Gastrocnemius medialis (tissue), 4 donors: ENCODE results near the gene SPSB1. TPM values are rescaled to one million over a fixed set of nuclear protein-coding genes. Genes with fewer than 3 reads are reported as not detected.

ENCODE experiments used
- ATAC-seq, 2 donors: fragments of 150-250 bp; one replicate each; pipeline ENCODE4 v1.9.1; 2016
- DNase-seq, 2 donors: peaks; one replicate each; pipeline ENCODE4 v3.0.0-alpha.2; 2019
- H3K27ac ChIP-seq, 4 donors: fragments of 200-600 bp; sonication (generic); 1 replicate in 1 of 4; 2 replicates in 3 of 4; pipeline ENCODE4 v1.5.1; 2016 to 2018; ENCODE audit warnings: mild to moderate bottlenecking in 2 of 4, moderate library complexity in 1 of 4
- H3K27me3 ChIP-seq, 3 donors: fragments of 200-600 bp; sonication (generic) in 2 of 3; 1 replicate in 1 of 3; 2 replicates in 2 of 3; pipeline versions ENCODE4 v1.5.1 to v1.6.0; 2016 to 2019; ENCODE audit warnings: mild to moderate bottlenecking in 1 of 3, moderate library complexity in 1 of 3
- H3K36me3 ChIP-seq, 2 donors: fragments of 200-600 bp; sonication (generic) in 1 of 2; one replicate each; pipeline ENCODE4 v1.5.1; 2017 to 2018
- H3K4me1 ChIP-seq, 2 donors: fragments of 200-600 bp; sonication (generic) in 1 of 2; one replicate each; pipeline ENCODE4 v1.5.1; 2016 to 2017; ENCODE audit warnings: mild to moderate bottlenecking in 2 of 2
- H3K4me3 ChIP-seq, 4 donors: fragments of 200-600 bp; sonication (generic) in 3 of 4; 1 replicate in 1 of 4; 2 replicates in 3 of 4; pipeline ENCODE4 v1.5.1; 2016 to 2019; ENCODE audit warnings: mild to moderate bottlenecking in 2 of 4
- H3K9me3 ChIP-seq, 3 donors: fragments of 200-600 bp; sonication (generic) in 2 of 3; 1 replicate in 1 of 3; 2 replicates in 2 of 3; pipeline ENCODE4 v1.5.1; 2016 to 2019
- POLR2A ChIP-seq, 2 donors: fragments of 450-650 bp; IDR thresholded peaks; one replicate each; pipeline ENCODE4 v1.6.1; 2017; ENCODE audit warnings: antibody characterized with exemption in 2 of 2, mild to moderate bottlenecking in 2 of 2, moderate library complexity in 2 of 2
- in situ Hi-C, 4 donors: fragments of 200-750 bp; cut with MboI; loops; one replicate each; pipeline versions ENCODE4 v1.15.0 to v1.8.0; 2017; ENCODE audit warnings: low sequenced_read_pairs in 4 of 4
- intact Hi-C: fragments of 100-400 bp; cut with DNase I; formaldehyde crosslinking; loops from one replicate; pipeline ENCODE4 v1.15.1; 2023; ENCODE audit warnings: low total_unique reads
- total RNA-seq, 4 donors: library from RNA; depleted of rRNA; stranded (reverse); fragments of >200 nt; gene quantifications; one replicate each; pipeline versions ENCODE4 v1.1.0 to v1.2.3, GENCODE V29; 2016
- TF ChIP-seq, protein P1 (sequence below), 5 experiments: fragments of 450-650 bp in 3 of 5; fragments of 200-600 bp in 2 of 5; sonication (generic) in 2 of 5; IDR thresholded peaks in 4 of 5; conservative IDR thresholded peaks in 1 of 5; 1 replicate in 4 of 5; 2 replicates in 1 of 5; pipeline ENCODE4 v1.5.1; 2016 to 2019; ENCODE audit warnings: antibody characterized with exemption in 5 of 5, mild to moderate bottlenecking in 3 of 5, moderate library complexity in 3 of 5

SPSB1 gene
- total RNA-seq, 4 donors from 2014 or later, result 40.4 to 161 (median 56.6) TPM

DNA sequence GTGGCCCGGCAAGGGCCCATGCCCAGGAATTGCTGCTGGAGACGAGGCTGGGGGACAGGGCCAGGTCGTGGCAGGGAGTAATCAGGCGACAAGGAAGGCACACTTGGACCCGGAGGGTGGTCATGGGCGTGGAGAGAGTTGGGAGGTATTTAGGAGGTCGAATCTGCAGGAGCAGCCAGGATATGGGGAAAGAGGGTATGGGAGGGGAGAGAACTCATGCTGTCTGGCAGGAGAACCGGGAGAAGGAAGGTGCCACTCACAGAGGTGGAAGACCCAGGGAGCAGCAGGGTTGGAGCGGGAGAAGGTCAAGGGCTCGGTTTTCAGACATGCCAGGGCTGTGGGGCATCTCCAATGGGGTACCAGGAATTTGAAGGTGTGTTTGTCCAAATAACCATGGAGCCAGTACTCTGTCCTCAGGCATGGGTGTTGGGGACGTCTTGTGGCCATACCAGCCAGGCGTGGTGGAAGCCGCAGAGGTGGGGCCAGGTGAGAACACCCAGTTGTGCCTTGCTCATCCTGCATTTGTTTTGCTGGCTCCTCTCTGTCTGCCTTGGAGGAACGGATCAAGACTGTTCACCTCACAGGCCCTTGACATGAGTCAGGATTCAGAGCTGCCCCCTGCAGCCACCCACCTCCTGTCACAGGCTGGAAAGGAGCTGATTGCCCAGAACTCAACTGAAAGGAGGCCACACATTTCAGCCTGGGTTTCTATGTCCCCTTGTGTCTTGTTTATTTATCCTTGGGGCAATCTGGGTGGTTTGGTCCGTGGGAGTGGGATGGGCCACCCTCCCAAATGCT, 111.6 kb downstream of the SPSB1 start:
- Histone ChIP-seq H3K4me1 (peaks cover 27 to 30% of the 10 kb centered on the region in 2 donors), H3K27ac (no peak overlapping the region), H3K9me3 (no peaks in the 10 kb centered on the region), H3K4me3 (no peak overlapping the region), H3K36me3 (no peaks in the 10 kb centered on the region), H3K27me3 (no peaks in the 10 kb centered on the region)
- ATAC-seq (no peak), DNase-seq (no peak)
- TF ChIP-seq, protein P1, sequence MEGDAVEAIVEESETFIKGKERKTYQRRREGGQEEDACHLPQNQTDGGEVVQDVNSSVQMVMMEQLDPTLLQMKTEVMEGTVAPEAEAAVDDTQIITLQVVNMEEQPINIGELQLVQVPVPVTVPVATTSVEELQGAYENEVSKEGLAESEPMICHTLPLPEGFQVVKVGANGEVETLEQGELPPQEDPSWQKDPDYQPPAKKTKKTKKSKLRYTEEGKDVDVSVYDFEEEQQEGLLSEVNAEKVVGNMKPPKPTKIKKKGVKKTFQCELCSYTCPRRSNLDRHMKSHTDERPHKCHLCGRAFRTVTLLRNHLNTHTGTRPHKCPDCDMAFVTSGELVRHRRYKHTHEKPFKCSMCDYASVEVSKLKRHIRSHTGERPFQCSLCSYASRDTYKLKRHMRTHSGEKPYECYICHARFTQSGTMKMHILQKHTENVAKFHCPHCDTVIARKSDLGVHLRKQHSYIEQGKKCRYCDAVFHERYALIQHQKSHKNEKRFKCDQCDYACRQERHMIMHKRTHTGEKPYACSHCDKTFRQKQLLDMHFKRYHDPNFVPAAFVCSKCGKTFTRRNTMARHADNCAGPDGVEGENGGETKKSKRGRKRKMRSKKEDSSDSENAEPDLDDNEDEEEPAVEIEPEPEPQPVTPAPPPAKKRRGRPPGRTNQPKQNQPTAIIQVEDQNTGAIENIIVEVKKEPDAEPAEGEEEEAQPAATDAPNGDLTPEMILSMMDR (IDR thresholded peaks at IDR 0.05 in 4 of 5, conservative IDR thresholded peaks at IDR 0.05 in 1 of 5), result no peak
- no peak for TF ChIP-seq POLR2A (IDR thresholded peaks at IDR 0.05)
- in situ Hi-C loops, result no loop called here
- intact Hi-C loops, result no loop called here

DNA sequence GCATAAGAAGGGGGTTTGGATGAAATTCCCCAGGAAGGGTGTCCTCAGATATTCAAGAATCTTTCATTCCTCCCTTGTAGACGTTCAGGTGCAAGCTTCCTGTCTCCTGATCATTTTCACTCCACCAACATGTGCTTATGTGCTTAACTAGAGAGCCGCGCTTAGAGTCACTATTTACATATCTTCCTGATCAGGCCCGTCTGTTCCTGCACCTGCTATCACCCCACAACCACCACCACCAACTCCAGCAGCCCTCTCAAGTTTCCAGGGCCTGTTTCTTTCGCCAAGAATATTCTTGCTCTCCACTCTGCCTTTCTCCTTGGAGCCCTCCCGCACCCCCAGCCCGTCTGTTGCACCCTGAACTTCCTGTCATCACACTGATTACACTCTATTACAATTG, 113.4 kb downstream of the SPSB1 start:
- no peaks in the 10 kb centered on the region for H3K9me3 ChIP-seq
- in situ Hi-C loops (no loop called here), intact Hi-C loops (no loop called here)
- H3K27ac ChIP-seq, result peak overlapping the region in 1 of 4 donors; percentile 51
- H3K27me3 ChIP-seq, result no peaks in the 10 kb centered on the region
- DNase-seq (no peak), ATAC-seq (peak; percentile 47 to 62)
- no peak overlapping the region for H3K4me3 ChIP-seq
- H3K36me3 ChIP-seq, result no peaks in the 10 kb centered on the region
- TF ChIP-seq POLR2A (IDR thresholded peaks at IDR 0.05), result no peak
- TF ChIP-seq, protein P1 (IDR thresholded peaks at IDR 0.05 in 4 of 5, conservative IDR thresholded peaks at IDR 0.05 in 1 of 5), result no peak
- H3K4me1 ChIP-seq, result peaks cover 11 to 12% of the 10 kb centered on the region in 2 donors

DNA sequence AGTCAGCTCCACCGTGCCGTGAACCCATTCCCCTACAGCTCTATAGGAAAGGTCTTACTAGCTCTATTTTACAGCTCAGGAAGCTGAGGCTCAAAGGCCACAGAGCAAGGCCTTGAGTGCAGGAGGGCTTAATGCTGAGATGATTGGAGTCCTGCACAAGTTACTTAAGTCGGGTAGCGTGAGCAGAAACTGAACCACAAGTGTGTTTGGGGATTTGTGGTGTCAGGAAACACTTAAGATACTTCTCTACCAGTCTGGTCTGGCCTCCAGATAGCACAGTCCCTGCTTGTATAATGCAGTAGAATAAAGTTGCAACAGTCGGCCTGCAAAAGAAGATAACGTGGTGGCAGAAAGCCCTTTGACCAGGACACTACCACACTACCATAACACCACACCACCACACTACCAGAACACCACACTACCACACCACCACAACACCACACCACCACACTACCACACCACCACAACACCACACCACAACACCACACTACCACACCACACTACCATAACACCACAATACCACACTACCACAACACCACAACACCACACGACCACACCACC, 118.1 kb downstream of the SPSB1 start:
- in situ Hi-C loops (no loop called here), intact Hi-C loops (no loop called here)
- Histone ChIP-seq H3K27me3 (no peaks in the 10 kb centered on the region), H3K4me1 (peaks cover 22 to 29% of the 10 kb centered on the region in 2 donors), H3K9me3 (no peaks in the 10 kb centered on the region), H3K36me3 (no peaks in the 10 kb centered on the region), H3K4me3 (no peak overlapping the region), H3K27ac (no peak overlapping the region)
- DNase-seq (no peak), ATAC-seq (no peak)
- no peak for TF ChIP-seq POLR2A (IDR thresholded peaks at IDR 0.05)
- TF ChIP-seq, protein P1 (IDR thresholded peaks at IDR 0.05 in 4 of 5, conservative IDR thresholded peaks at IDR 0.05 in 1 of 5), result no peak

DNA sequence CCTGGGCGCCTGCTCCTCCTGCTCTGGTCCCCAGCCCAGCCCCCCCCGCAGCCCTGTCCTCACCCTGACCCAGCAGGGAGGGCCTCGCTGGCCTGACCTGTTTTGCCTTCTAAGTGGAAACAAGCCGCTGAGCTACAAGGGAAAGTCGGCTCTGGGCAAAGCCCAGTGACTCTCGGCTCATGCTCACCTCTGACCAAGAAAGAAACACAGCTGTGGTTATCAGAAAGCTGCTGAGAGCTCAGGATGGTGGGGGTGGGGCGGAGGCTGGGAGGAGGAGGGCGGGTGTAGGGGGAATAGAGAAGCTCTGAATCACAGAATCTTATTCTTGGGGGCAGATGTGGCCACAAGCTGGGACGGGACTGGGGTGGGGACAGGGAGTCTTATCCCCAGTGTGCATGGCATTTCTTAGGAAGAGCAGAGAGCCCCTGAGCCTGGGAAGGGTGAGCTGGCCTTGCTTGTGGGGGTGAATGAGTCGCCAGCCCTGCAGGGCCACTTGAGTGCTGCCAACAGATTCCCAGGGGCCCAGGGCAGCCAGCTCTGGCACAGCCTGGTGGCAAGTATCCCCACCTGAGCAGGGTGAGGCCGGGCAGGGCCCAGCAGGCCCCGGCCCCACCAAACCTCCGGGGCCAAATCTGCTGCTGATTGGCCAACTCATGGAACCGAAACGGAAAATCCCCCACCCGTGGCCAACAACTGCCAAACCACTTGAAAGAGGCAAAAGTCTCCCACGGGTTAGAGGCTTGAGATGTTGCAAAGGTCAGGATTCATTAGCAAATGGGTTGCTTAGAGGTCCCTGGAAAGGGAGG, 120.6 kb downstream of the SPSB1 start:
- Histone ChIP-seq H3K4me3 (no peak overlapping the region), H3K4me1 (peaks cover 19 to 22% of the 10 kb centered on the region in 2 donors), H3K27ac (peak overlapping the region; percentile 80 to 87 (median 84)), H3K36me3 (no peaks in the 10 kb centered on the region), H3K27me3 (no peaks in the 10 kb centered on the region), H3K9me3 (no peaks in the 10 kb centered on the region)
- TF ChIP-seq, protein P1 (IDR thresholded peaks at IDR 0.05 in 4 of 5, conservative IDR thresholded peaks at IDR 0.05 in 1 of 5), result no peak
- TF ChIP-seq POLR2A (IDR thresholded peaks at IDR 0.05), result no peak
- intact Hi-C loops, result no loop called here
- peak; percentile 84 to 88 for ATAC-seq
- in situ Hi-C loops, result no loop called here
- DNase-seq, result peak; percentile 56 to 74
